A673 (cell line): Measurements from ENCODE around the gene TBC1D3L. TPM values are rescaled to one million over a fixed set of nuclear protein-coding genes. Genes with fewer than 3 reads are reported as not detected.
"Not testable (repeated sequence)": the region's sequence is repeated elsewhere in the genome, so short reads cannot be mapped to it uniquely, and the experiment has no call there.

ENCODE experiments used
- Bru-seq: library from RNA; stranded (reverse); fragments of 400-500 nt; gene quantifications from one replicate; lab custom pipeline; 2021; lab: Mats Ljungman, UMichigan
- BruChase-seq, 2 experiments: library from RNA; stranded (reverse); fragments of 400-500 nt; gene quantifications; one replicate each; lab custom pipeline; 2021; lab: Mats Ljungman, UMichigan
- BruUV-seq: library from RNA; stranded (reverse); fragments of 400-500 nt; replicated peaks from 2 replicates; lab custom pipeline; 2021; lab: Mats Ljungman, UMichigan
- CTCF ChIA-PET: fragments of 300-600 bp; sonication (Branson Sonifier 250); formaldehyde crosslinking; loops from one replicate; lab custom pipeline; 2022; ENCODE audit warnings: antibody characterized with exemption; lab: Charles Lee
- POLR2A ChIA-PET: fragments of 300-600 bp; sonication (Branson Sonifier 250); formaldehyde crosslinking; loops from one replicate; lab custom pipeline; 2022; ENCODE audit warnings: antibody characterized with exemption; ENCODE audit not compliant: low non-redundant PET; lab: Charles Lee
- DNase-seq: peaks from one replicate; pipeline ENCODE4 v3.0.0-alpha.2; 2015; ENCODE audit warnings: low spot score
- H3K27ac ChIP-seq: fragments of 200-600 bp; sonication (generic); 2 replicates; pipeline ENCODE4 v1.5.1; 2016; ENCODE audit warnings: mixed run types, low read depth, mild to moderate bottlenecking, mixed read lengths, antibody characterized with exemption, low read length; ENCODE audit not compliant: poor library complexity, severe bottlenecking
- H3K27me3 ChIP-seq: fragments of 200-600 bp; sonication (generic); replicated peaks from 2 replicates; pipeline ENCODE4 v1.6.1; 2017; ENCODE audit warnings: mixed run types, low read depth, mild to moderate bottlenecking, mixed read lengths, antibody characterized with exemption, low read length; ENCODE audit not compliant: insufficient read depth, poor library complexity
- H3K36me3 ChIP-seq: fragments of 200-600 bp; sonication (generic); 2 replicates; pipeline ENCODE4 v1.6.1; 2016; ENCODE audit warnings: mixed run types, mild to moderate bottlenecking, mixed read lengths, antibody characterized with exemption, low read length; ENCODE audit not compliant: insufficient read depth, poor library complexity, severe bottlenecking
- H3K4me1 ChIP-seq: fragments of 200-600 bp; sonication (generic); 2 replicates; pipeline ENCODE4 v1.6.1; 2017; ENCODE audit warnings: mixed run types, mild to moderate bottlenecking, mixed read lengths, antibody characterized with exemption, low read length; ENCODE audit not compliant: insufficient read depth, poor library complexity, severe bottlenecking
- H3K4me3 ChIP-seq: fragments of 200-600 bp; sonication (generic); 2 replicates; pipeline ENCODE4 v1.5.1; 2016; ENCODE audit warnings: low read depth, mixed run types, mild to moderate bottlenecking, mixed read lengths, low read length; ENCODE audit not compliant: poor library complexity, severe bottlenecking
- H3K9me3 ChIP-seq: fragments of 200-600 bp; sonication (generic); 2 replicates; pipeline ENCODE4 v1.6.1; 2016; ENCODE audit warnings: mixed run types, low read depth, mild to moderate bottlenecking, mixed read lengths, antibody characterized with exemption, low read length; ENCODE audit not compliant: poor library complexity, severe bottlenecking
- intact Hi-C: fragments of 100-400 bp; cut with micrococcal nuclease; formaldehyde crosslinking; loops from one replicate; pipeline ENCODE4 v1.10.0; 2022; ENCODE audit not compliant: unreplicated experiment
- long read RNA-seq: library from polyadenylated mRNA; stranded (forward); transcript quantifications from one replicate; pipeline ENCODE4 v2.0.0, GENCODE V29; 2022
- total RNA-seq: library from RNA; stranded (reverse); gene quantifications from 2 replicates; pipeline ENCODE4 v1.2.3, GENCODE V29; 2021

The TBC1D3L gene
- 5.4 and 6.4 TPM in 2 replicates for total RNA-seq
- Bru-seq, nascent RNA: percentile 21 among the genes with signal in this experiment
- percentile 34 among the genes with signal in this experiment for BruChase-seq, experiment 1, labeled RNA remaining after a 2-hour chase
- BruChase-seq, experiment 2, labeled RNA remaining after a 6-hour chase: percentile 31 among the genes with signal in this experiment
- long read RNA-seq, partial matches to known transcripts: 4 of 4 reads
- long read RNA-seq, other reads (novel, unspliced or antisense): 0 of 4 reads

DNA sequence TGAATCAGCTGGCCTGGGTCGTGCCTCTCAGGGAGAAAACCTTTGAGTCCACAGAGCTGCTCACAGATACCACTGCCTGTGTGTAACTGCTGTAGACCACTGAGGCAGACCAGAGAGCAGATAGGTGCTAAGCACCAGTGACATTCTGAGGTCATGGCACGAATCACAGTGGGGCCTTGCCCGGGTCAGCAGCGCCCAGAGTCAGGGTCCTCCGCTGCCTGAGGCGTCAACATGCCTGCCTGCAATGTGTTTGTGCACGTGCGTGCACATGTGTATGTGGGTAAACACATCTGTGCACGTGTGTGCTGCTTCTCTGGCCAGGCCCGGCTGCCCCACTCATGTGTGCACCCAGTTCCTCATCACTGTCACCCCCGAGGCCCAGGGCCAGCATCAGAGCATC, at the start of gene TBC1D3L:
TBC1D3L (minus strand) TSS at position 101 of the 400 bp plus-strand sequence. CDS start 1,540 bp downstream, outside the sequence.
- H3K4me3 ChIP-seq, H3K36me3 ChIP-seq, DNase-seq, H3K4me1 ChIP-seq, CTCF ChIA-PET, H3K9me3 ChIP-seq, intact Hi-C loops, H3K27ac ChIP-seq, BruUV-seq, H3K27me3 ChIP-seq, POLR2A ChIA-PET: not testable (repeated sequence)

DNA sequence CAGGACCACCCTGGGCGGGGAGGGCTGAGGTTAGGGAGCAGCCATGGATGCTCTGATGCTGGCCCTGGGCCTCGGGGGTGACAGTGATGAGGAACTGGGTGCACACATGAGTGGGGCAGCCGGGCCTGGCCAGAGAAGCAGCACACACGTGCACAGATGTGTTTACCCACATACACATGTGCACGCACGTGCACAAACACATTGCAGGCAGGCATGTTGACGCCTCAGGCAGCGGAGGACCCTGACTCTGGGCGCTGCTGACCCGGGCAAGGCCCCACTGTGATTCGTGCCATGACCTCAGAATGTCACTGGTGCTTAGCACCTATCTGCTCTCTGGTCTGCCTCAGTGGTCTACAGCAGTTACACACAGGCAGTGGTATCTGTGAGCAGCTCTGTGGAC, 14.8 kb upstream of the TBC1D3L start, which contains the start of gene TBC1D3D:
TBC1D3D (plus strand) TSS at position 301 of the 400 bp plus-strand sequence. CDS start 1,585 bp downstream, outside the sequence.
- H3K4me1 ChIP-seq, POLR2A ChIA-PET, H3K27ac ChIP-seq, H3K9me3 ChIP-seq, H3K4me3 ChIP-seq, intact Hi-C loops, DNase-seq, H3K36me3 ChIP-seq, H3K27me3 ChIP-seq, BruUV-seq, CTCF ChIA-PET: not testable (repeated sequence)

Other genes with a start within 250 kb of the TBC1D3L start
- gene HNF1B, start 244.0 kb downstream of the TBC1D3L start, total RNA-seq: not detected in 2 replicates
- gene TBC1D3K, start 64.6 kb downstream of the TBC1D3L start, total RNA-seq: not detected in 2 replicates
- gene TBC1D3D, start 14.9 kb upstream of the TBC1D3L start, total RNA-seq: 0.49 and 0.76 TPM in 2 replicates
- not detected in 2 replicates for gene TBC1D3C, start 79.6 kb upstream of the TBC1D3L start, total RNA-seq
- gene TBC1D3E, start 138.9 kb upstream of the TBC1D3L start, total RNA-seq: not detected in 2 replicates
- not detected in 2 replicates for gene TBC1D3, start 203.5 kb upstream of the TBC1D3L start, total RNA-seq